Neural crest cell (in vitro differentiated cells): ENCODE data around the gene ZMIZ1. TPM values are rescaled to one million over a fixed set of nuclear protein-coding genes. Genes with fewer than 3 reads are reported as not detected.

Experiments used
- DNase-seq: peaks from one replicate; pipeline ENCODE4 v3.0.0; 2021; ENCODE audit warnings: low read depth, mixed read lengths, low spot score
- H3K27ac Mint-ChIP-seq: one replicate; pipeline ENCODE4 v1.8.0; 2021; ENCODE audit warnings: mild to moderate bottlenecking, mixed read lengths; ENCODE audit not compliant: unreplicated experiment
- H3K27me3 Mint-ChIP-seq: 2 replicates; pipeline ENCODE4 v1.8.0; 2021; ENCODE audit warnings: low read depth, mild to moderate bottlenecking, mixed read lengths
- H3K36me3 Mint-ChIP-seq: 2 replicates; pipeline ENCODE4 v1.8.0; 2021; ENCODE audit warnings: low read depth, mild to moderate bottlenecking, mixed read lengths
- H3K4me1 Mint-ChIP-seq: 2 replicates; pipeline ENCODE4 v1.8.0; 2021; ENCODE audit warnings: mixed read lengths
- H3K4me3 Mint-ChIP-seq: one replicate; pipeline ENCODE4 v1.8.0; 2021; ENCODE audit warnings: mild to moderate bottlenecking, mixed read lengths
- H3K9me3 Mint-ChIP-seq: 2 replicates; pipeline ENCODE4 v1.8.0; 2021; ENCODE audit warnings: mixed read lengths
- total RNA-seq: library from RNA; stranded (reverse); gene quantifications from 2 replicates; pipeline ENCODE4 v1.2.1, GENCODE V29; 2021
- TF ChIP-seq, protein P1 (sequence below): fragments of 200-600 bp; sonication (generic); conservative IDR thresholded peaks from 2 replicates; pipeline ENCODE4 v1.5.0; 2021; ENCODE audit warnings: antibody characterized with exemption, mild to moderate bottlenecking

Gene ZMIZ1
- total RNA-seq, 1 donor from 2014 or later: 92.0 TPM

DNA sequence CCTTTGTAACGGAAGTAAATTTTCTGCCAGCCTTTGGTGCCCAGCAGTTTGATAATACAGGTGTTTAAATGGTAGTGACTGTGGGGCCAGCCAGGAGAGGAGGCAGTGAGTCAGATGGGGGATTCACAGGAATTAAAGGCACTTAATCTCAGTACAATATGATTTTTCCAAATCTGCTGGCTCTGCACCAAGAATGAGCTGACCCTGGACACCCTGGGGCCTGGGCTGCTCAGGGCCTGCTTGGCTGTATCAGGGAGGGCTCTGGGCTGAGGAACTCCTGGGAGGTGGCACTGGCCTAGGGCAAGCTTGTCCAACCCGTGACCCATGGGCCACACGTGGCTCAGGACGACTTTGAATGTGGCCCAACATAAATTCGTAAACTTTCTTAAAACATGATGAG, 104.1 kb downstream of the ZMIZ1 start:
- no peak for DNase-seq
- TF ChIP-seq, protein P1, sequence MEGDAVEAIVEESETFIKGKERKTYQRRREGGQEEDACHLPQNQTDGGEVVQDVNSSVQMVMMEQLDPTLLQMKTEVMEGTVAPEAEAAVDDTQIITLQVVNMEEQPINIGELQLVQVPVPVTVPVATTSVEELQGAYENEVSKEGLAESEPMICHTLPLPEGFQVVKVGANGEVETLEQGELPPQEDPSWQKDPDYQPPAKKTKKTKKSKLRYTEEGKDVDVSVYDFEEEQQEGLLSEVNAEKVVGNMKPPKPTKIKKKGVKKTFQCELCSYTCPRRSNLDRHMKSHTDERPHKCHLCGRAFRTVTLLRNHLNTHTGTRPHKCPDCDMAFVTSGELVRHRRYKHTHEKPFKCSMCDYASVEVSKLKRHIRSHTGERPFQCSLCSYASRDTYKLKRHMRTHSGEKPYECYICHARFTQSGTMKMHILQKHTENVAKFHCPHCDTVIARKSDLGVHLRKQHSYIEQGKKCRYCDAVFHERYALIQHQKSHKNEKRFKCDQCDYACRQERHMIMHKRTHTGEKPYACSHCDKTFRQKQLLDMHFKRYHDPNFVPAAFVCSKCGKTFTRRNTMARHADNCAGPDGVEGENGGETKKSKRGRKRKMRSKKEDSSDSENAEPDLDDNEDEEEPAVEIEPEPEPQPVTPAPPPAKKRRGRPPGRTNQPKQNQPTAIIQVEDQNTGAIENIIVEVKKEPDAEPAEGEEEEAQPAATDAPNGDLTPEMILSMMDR: no peak
- peaks cover 46% of the 10 kb centered on the region for H3K4me1 Mint-ChIP-seq
- H3K9me3 Mint-ChIP-seq: no peaks in the 10 kb centered on the region
- no peaks in the 10 kb centered on the region for H3K36me3 Mint-ChIP-seq
- H3K4me3 Mint-ChIP-seq: peak overlapping the region; percentile 41
- no peak overlapping the region for H3K27ac Mint-ChIP-seq
- H3K27me3 Mint-ChIP-seq: no peaks in the 10 kb centered on the region

DNA sequence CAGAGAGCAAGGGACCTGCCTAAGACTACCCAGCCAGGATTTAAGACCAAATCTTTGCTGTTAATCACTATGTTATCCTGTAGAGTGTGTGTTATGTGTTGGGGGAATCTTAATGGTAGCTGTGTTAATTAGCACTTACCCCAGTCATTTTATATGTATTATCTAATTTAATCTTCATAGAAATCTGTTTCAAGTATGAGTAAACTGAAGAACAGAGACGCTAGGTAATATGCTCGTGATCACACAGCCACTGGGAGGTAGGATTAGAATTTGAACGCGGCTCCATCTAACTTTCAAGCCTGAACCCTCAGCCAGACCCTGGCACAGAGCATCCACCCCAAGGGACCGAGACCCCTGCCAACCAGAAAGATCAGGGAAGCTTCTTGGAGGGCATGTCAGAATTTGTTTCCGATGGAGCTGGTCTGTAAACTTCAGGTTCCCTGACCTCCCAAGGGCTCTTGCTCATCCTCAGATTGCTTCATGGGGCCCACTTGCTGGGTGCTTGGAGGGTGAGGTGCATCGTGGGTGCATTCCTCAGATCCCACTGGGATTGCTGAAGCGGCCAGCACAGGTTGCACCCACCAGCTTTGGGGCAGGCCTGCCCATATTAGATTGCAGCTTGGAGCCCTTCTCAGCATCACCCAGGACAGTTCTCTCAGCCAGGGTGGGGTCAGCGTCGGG, 105.0 kb downstream of the ZMIZ1 start:
- no peaks in the 10 kb centered on the region for H3K27me3 Mint-ChIP-seq
- no peaks in the 10 kb centered on the region for H3K36me3 Mint-ChIP-seq
- no peak for DNase-seq
- TF ChIP-seq, protein P1: no peak
- H3K4me3 Mint-ChIP-seq: no peak overlapping the region
- no peaks in the 10 kb centered on the region for H3K9me3 Mint-ChIP-seq
- peak overlapping the region; percentile 57 for H3K27ac Mint-ChIP-seq
- H3K4me1 Mint-ChIP-seq: peaks cover 48% of the 10 kb centered on the region

DNA sequence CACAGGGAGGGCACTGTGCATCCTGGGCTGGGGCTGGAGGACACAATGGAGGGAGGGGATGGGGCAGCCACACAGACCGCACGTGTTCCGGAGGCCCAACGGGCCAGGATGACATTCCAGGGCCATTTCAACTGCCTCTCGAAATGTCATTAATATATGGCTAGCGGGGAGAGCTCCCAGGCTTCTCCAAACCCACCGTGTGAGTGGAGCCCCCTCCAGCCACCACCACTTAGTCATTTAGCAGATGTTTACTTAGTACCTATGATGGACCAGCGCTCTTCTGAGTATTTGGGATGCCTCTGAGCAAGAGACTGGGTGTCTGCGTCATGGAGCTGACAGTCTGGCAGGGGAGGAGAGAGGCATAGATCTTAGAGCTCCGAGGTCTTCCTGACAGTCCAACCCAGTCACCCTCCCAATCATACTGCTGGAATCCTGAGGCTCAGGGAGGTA, 107.3 kb downstream of the ZMIZ1 start:
- TF ChIP-seq, protein P1: no peak
- no peaks in the 10 kb centered on the region for H3K36me3 Mint-ChIP-seq
- DNase-seq: no peak
- H3K4me3 Mint-ChIP-seq: no peak overlapping the region
- H3K27me3 Mint-ChIP-seq: no peaks in the 10 kb centered on the region
- no peak overlapping the region for H3K27ac Mint-ChIP-seq
- H3K4me1 Mint-ChIP-seq: peaks cover 65% of the 10 kb centered on the region
- H3K9me3 Mint-ChIP-seq: no peaks in the 10 kb centered on the region

DNA sequence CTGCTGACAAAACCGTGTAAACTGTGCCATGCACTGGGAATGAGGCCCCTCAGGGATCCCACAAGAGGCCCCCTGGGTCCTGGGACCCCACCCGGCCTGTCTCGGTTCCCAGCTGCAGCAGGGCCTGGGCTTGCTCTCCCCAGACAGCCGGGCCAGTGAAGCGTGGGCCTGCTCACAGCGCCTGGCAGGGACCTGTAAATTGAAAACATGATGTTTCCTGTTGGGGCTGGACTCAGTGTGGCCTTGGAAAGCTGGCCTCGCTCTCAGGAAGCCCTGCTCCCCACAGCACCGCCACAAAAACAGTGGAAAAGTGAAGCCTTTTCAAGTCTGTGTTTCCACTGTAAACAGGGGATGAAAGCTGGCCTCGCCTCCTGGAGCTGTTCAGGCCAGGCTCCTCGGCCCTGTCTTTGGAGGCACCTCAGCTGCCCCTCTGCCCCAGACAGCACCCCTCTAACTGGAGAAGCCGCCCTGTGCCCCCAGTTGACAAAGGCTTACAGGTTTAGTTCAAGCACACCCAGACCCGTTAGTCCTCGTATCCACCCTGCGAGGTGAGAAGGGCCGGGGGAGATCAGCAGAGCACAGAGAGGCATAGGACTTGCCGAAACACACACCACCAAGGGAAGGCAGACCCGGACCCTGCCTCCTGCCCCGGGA, 108.3 kb downstream of the ZMIZ1 start:
- Mint-ChIP-seq H3K36me3 (no peaks in the 10 kb centered on the region), H3K27me3 (no peaks in the 10 kb centered on the region), H3K4me1 (peaks cover 69% of the 10 kb centered on the region), H3K4me3 (no peak overlapping the region), H3K9me3 (no peaks in the 10 kb centered on the region), H3K27ac (peak overlapping the region; percentile 57)
- no peak for DNase-seq
- TF ChIP-seq, protein P1: no peak

DNA sequence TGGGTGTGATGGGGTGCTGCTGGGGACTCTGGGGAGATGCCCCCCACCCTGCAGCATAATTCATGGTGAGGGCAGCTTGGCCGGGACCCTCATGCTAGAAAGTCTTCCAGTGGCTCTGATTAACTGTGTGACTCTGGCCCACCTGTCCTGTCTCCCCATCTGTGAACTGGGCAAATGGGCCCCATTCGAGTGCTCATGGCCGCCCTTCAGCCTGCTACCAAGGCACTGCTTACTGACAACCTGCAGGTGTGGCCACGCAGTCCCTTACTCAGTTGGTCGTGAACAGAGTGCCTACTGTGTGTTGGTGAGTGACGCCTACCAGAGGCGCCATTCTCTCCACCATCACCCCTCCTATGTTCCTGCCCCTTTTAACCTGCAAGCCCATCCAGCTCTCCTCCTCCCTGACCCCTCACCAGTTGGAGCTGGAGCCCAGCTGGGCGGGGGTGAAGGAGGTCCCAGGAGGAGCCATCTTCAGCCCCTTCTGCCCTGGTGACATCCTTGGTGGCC, 109.4 kb downstream of the ZMIZ1 start:
- no peaks in the 10 kb centered on the region for H3K27me3 Mint-ChIP-seq
- no peaks in the 10 kb centered on the region for H3K9me3 Mint-ChIP-seq
- H3K36me3 Mint-ChIP-seq: no peaks in the 10 kb centered on the region
- peaks cover 79% of the 10 kb centered on the region for H3K4me1 Mint-ChIP-seq
- TF ChIP-seq, protein P1: no peak
- no peak for DNase-seq
- peak overlapping the region; percentile 33 for H3K4me3 Mint-ChIP-seq
- peak overlapping the region; percentile 75 for H3K27ac Mint-ChIP-seq
